Brain microvascular endothelial cell (primary cell): Measurements from ENCODE around the gene LEKR1.

Experiments used
- DNase-seq: peaks from one replicate; pipeline ENCODE4 v3.0.0-alpha.2; 2020
- H3K27ac ChIP-seq: fragments of 250-450 bp; sonication (Bioruptor Pico); 2 replicates; pipeline ENCODE4 v1.5.1; 2020; ENCODE audit warnings: mild to moderate bottlenecking, moderate library complexity
- H3K27me3 ChIP-seq: fragments of 250-450 bp; sonication (Bioruptor Pico); replicated peaks from 2 replicates; pipeline ENCODE4 v1.5.1; 2020; ENCODE audit warnings: mild to moderate bottlenecking
- H3K36me3 ChIP-seq: fragments of 250-450 bp; sonication (Bioruptor Pico); replicated peaks from 2 replicates; pipeline ENCODE4 v1.5.1; 2020; ENCODE audit warnings: mild to moderate bottlenecking
- H3K4me3 ChIP-seq: 2 replicates; pipeline ENCODE4 v1.5.1; 2011; ENCODE audit warnings: low read depth, mild to moderate bottlenecking, control low read depth, low read length, moderate library complexity
- CTCF ChIP-seq: IDR thresholded peaks from 2 replicates; pipeline ENCODE4 v1.5.1; 2011; ENCODE audit warnings: low read depth, mild to moderate bottlenecking, moderate library complexity, low read length, control low read depth, inconsistent platforms; ENCODE audit errors: missing control alignments
- in situ Hi-C: cut with HindIII; loops from 2 replicates; pipeline ENCODE4 v1.10.0; 2017; ENCODE audit warnings: low sequenced_read_pairs, low pct_ligation_motif_present

LEKR1 gene

DNA sequence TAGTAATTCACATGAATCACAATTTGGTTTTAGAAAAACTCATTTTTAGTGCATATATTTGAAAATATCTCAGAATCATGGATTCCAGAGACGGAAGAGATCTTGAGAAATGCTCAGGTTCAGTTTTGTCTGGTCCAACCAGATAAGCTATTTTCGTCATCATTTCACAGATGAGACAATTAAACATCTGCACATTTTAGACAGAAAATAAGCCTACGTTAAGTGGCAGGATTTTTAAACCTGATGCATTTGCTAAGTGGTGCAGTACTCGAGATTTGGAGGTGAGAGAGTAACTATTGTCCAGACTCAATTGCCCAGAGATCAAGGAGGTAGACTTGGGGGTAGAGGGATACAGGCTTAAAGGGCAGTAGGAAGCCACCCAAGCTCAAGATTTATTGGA is 243.3 kb downstream of the LEKR1 start:
- in situ Hi-C loops: no loop called here

DNA sequence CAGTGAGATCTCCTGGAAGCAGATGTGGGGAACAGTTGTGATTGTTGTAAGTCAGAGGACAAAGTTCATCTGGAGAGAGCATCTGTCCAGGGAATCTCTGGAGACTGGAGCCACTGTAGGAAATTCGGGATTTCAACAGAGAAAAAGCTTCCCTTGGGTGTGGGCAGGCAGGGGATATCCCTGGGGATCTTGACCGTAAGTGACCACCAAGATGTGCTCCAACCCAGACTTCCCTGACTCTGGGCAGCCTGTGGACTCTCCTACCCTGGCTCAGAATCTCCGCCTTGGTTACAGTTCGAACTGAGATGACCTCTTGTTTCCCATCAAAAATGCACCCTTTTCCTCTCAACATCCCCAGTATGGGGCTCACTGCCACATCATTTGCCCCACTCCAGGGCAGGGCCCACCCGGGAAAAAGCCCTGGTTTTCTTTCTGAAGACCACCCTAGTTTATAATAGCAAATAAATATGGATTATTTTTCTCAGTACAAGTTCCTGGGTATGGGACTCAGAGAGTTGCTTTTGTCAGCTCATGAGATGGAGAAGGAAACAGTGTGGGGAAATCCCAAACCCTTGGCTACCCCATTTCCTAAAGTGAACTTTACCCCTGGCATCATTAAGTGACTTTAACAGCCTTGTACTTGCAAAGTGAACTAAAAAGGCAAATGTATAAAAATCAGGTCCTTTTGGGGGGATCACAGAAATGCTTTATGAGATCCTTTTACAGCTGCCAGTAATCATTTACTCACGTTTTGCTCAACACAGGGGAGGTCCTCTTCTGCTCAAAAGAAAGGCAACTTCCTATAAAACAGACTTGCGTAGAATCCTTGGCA is 243.9 kb downstream of the LEKR1 start:
- H3K27me3 ChIP-seq: no peaks in the 10 kb centered on the region
- in situ Hi-C loops: no loop called here
- H3K36me3 ChIP-seq: no peaks in the 10 kb centered on the region
- TF ChIP-seq CTCF: no peak
- H3K27ac ChIP-seq: no peak overlapping the region
- no peak overlapping the region for H3K4me3 ChIP-seq
- no peak for DNase-seq

More for the DNA sequence above, 243.3 kb downstream of the LEKR1 start:
- no peak for DNase-seq
- Histone ChIP-seq H3K27me3 (no peaks in the 10 kb centered on the region), H3K36me3 (no peaks in the 10 kb centered on the region), H3K27ac (no peak overlapping the region), H3K4me3 (no peak overlapping the region)
- TF ChIP-seq CTCF: no peak

GRCh38 chr3:157070678-157070999 is 244.5 kb downstream of the LEKR1 start:
- Histone ChIP-seq H3K36me3 (no peaks in the 10 kb centered on the region), H3K27me3 (no peaks in the 10 kb centered on the region), H3K4me3 (no peak overlapping the region), H3K27ac (no peak overlapping the region)
- DNase-seq: no peak
- in situ Hi-C loops: no loop called here
- TF ChIP-seq CTCF: no peak

DNA sequence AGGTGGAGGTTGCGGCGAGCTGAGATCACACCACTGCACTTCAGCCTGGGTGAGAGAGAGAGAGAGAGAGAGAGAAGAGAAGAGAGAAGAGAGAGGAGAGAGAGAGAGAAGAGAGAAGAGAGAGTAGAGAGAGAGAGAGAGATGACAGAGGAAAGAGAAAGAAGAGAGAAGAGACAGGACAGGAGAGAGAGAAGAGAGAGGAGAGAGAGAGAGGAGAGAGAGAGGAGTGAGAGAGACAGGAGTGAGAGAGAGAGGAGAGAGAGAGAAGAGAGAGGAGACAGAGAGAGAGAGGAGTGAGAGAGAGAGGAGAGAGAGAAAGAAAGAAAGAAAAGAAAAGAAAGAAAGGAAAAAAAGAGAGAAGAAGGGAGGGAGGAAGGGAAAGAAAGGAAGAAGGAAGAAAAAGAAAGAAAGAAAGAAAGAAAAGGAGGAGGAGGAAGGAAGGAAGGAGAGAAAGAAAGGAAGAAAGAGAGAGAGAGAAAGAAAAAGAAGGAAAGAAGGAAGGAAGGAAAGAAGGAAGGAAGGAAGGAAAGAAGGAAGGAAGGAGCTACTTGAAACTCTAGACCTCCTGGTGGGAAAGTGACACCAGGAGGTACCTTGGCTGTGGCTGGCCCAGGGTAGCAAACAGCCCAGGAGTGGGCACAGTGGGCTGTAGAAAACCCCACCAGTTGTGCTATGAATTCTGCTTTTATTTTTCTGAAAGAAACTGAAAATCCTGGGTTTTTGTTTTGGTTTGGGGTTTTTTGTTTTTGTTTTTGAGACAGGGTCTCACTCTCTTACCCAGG is 245.8 kb downstream of the LEKR1 start:
- in situ Hi-C loops: no loop called here
- TF ChIP-seq CTCF: no peak
- DNase-seq: no peak

DNA sequence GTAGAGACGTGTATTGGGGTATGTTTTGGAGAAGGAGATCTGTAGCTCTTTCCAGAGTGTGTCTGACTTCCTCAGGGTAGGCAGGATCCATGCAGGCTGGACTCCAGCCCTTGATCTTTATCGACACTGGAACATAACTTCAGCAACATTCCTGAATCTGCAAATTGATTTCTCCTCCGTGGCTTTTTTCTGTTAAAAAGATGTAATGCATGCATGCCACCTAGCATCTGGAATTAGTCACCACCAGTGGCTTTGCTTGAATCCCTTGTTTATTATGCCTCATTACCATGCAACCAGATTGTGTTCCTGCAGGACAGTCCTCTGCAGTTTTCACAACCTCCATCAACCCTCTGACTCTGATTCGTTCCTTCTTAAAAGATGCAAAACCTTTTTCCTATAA is 247.7 kb downstream of the LEKR1 start:
- Histone ChIP-seq H3K36me3 (no peaks in the 10 kb centered on the region), H3K4me3 (no peak overlapping the region), H3K27ac (no peak overlapping the region), H3K27me3 (no peaks in the 10 kb centered on the region)
- no peak for TF ChIP-seq CTCF
- in situ Hi-C loops: no loop called here
- peak; percentile 55 for DNase-seq

More for the DNA sequence above, 245.8 kb downstream of the LEKR1 start:
- Histone ChIP-seq H3K27ac (no peak overlapping the region), H3K36me3 (no peaks in the 10 kb centered on the region), H3K27me3 (no peaks in the 10 kb centered on the region), H3K4me3 (no peak overlapping the region)
